BE2C (cell line): ENCODE data around the gene NLGN1.

Experiments
- DNase-seq: peaks from one replicate; pipeline ENCODE4 v3.0.0-alpha.2; 2020
- H3K27me3 ChIP-seq: fragments of 250-450 bp; sonication (Bioruptor Pico); 2 replicates; pipeline ENCODE4 v1.5.1; 2020; ENCODE audit warnings: mild to moderate bottlenecking
- H3K36me3 ChIP-seq: fragments of 250-450 bp; sonication (Bioruptor Pico); 2 replicates; pipeline ENCODE4 v1.5.1; 2020; ENCODE audit warnings: mild to moderate bottlenecking
- H3K4me1 ChIP-seq: fragments of 250-450 bp; sonication (Bioruptor Pico); 2 replicates; pipeline ENCODE4 v1.5.1; 2020
- H3K4me3 ChIP-seq: 2 replicates; pipeline ENCODE4 v1.5.1; 2011; ENCODE audit warnings: low read depth, low read length
- H3K9me3 ChIP-seq: fragments of 250-450 bp; sonication (Bioruptor Pico); 2 replicates; pipeline ENCODE4 v1.5.1; 2020
- TF ChIP-seq, protein P1 (sequence below): IDR thresholded peaks from 2 replicates; pipeline ENCODE4 v1.5.1; 2012; ENCODE audit warnings: mild to moderate bottlenecking, low read depth, low read length

NLGN1 gene

DNA sequence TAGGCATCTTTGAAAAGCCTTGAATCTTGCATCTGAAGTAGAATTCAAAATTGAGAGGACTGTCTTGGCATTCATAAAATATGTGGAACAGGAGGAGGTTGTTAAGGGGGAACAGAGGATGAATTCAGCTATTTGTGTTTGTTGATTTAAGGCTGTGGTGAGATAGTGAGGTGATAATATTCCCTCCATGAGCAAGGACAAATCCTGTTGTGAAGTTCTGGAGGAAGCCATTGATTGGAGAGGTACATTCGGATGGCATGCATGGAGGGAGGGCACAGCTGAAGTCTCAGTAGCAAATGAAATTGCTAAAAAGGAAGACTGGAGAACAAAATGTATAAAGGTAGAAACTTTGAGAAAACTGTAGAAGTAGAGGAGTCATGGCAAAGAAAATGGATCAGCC, 443.8 kb downstream of the NLGN1 start:
- Histone ChIP-seq H3K36me3 (no peaks in the 10 kb centered on the region), H3K27me3 (no peaks in the 10 kb centered on the region), H3K9me3 (no peaks in the 10 kb centered on the region), H3K4me1 (no peaks in the 10 kb centered on the region), H3K4me3 (no peak overlapping the region)
- DNase-seq, result no peak
- TF ChIP-seq, protein P1, sequence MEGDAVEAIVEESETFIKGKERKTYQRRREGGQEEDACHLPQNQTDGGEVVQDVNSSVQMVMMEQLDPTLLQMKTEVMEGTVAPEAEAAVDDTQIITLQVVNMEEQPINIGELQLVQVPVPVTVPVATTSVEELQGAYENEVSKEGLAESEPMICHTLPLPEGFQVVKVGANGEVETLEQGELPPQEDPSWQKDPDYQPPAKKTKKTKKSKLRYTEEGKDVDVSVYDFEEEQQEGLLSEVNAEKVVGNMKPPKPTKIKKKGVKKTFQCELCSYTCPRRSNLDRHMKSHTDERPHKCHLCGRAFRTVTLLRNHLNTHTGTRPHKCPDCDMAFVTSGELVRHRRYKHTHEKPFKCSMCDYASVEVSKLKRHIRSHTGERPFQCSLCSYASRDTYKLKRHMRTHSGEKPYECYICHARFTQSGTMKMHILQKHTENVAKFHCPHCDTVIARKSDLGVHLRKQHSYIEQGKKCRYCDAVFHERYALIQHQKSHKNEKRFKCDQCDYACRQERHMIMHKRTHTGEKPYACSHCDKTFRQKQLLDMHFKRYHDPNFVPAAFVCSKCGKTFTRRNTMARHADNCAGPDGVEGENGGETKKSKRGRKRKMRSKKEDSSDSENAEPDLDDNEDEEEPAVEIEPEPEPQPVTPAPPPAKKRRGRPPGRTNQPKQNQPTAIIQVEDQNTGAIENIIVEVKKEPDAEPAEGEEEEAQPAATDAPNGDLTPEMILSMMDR, result no peak

DNA sequence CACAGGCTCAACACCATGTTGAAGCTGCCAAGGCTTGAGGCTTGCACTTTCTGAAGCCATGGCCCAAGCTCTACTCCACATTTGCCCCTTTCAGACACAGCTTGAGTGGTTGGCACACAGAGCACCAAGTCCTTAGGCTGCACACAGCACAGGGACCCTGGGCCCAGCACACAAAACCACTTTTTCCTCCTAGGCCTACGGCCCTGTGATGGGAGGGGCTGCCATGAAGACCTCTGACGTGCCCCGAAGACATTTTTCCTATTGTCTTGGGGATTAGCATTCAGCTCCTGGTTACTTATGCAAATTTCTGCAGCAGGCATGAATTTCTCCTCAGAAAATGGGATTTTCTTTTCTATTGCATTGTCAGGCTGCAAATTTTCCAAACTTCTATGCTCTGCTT, 445.5 kb downstream of the NLGN1 start:
- H3K4me3 ChIP-seq, result no peak overlapping the region
- TF ChIP-seq, protein P1, result no peak
- no peaks in the 10 kb centered on the region for H3K27me3 ChIP-seq
- no peaks in the 10 kb centered on the region for H3K9me3 ChIP-seq
- no peaks in the 10 kb centered on the region for H3K4me1 ChIP-seq
- no peaks in the 10 kb centered on the region for H3K36me3 ChIP-seq
- no peak for DNase-seq

DNA sequence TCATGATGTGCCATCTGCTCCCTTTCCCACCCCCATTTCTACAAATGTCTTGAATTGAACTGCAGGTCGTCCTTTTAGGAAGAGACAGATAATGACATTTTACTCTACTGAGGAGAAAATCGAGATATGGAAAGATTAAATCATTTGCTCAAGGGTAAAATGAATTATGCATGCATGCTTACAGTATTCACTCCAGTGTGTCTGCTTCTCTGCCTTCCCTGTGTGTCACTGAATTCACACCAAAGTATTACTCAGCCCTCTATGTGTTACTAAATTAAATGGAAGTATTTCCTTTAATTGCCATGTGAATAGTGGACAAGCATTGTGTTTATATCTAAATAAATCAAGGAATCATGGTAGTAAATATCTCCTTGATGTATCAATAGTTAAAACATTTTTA, 449.0 kb downstream of the NLGN1 start:
- TF ChIP-seq, protein P1, result no peak
- no peak for DNase-seq
- Histone ChIP-seq H3K4me3 (no peak overlapping the region), H3K9me3 (no peaks in the 10 kb centered on the region), H3K27me3 (no peaks in the 10 kb centered on the region), H3K4me1 (no peaks in the 10 kb centered on the region), H3K36me3 (no peaks in the 10 kb centered on the region)

GRCh38 chr3:173849489-173849888, 451.9 kb downstream of the NLGN1 start:
- TF ChIP-seq, protein P1, result no peak
- Histone ChIP-seq H3K4me1 (no peaks in the 10 kb centered on the region), H3K4me3 (no peak overlapping the region), H3K9me3 (no peaks in the 10 kb centered on the region), H3K27me3 (no peaks in the 10 kb centered on the region), H3K36me3 (no peaks in the 10 kb centered on the region)
- no peak for DNase-seq

DNA sequence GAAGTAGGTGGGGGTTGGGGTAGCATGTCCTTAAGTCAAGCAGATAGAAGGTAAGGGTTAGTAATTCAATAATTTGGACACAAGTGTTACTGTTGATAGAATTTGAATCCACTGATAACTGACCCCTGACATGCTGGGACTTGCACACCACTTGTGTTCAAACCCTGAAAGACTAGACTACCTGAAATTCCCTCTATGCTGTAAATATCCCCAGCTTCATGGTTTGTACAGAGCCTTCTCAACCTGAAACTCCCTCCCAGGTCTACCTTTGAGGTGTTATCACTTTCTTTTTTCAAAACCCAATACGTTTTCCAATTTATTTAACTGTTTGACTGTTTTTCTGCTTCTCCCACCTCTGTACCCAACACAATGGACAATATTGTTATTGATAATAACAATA, 459.6 kb downstream of the NLGN1 start:
- no peaks in the 10 kb centered on the region for H3K36me3 ChIP-seq
- H3K9me3 ChIP-seq, result no peaks in the 10 kb centered on the region
- DNase-seq, result no peak
- TF ChIP-seq, protein P1, result no peak
- H3K27me3 ChIP-seq, result no peaks in the 10 kb centered on the region
- H3K4me3 ChIP-seq, result no peak overlapping the region
- H3K4me1 ChIP-seq, result no peaks in the 10 kb centered on the region

- no peak for DNase-seq
- TF ChIP-seq, protein P1, result no peak
- no peaks in the 10 kb centered on the region for H3K4me1 ChIP-seq
- H3K4me3 ChIP-seq, result no peak overlapping the region
- H3K9me3 ChIP-seq, result no peaks in the 10 kb centered on the region
- no peaks in the 10 kb centered on the region for H3K36me3 ChIP-seq
- no peaks in the 10 kb centered on the region for H3K27me3 ChIP-seq
Measured at GRCh38 chr3:173862701-173863100, 465.2 kb downstream of the NLGN1 start.
